ENCODE results near the gene TNFSF8. TPM values are rescaled to one million over a fixed set of nuclear protein-coding genes. Genes with fewer than 3 reads are reported as not detected.

Gene TNFSF8
- total RNA-seq, 1 donor from 2014 or later, result 0.19 TPM

- Mint-ChIP-seq H3K4me3 (no peak overlapping the region), H3K36me3 (no peaks in the 10 kb centered on the region), H3K9me3 (no peaks in the 10 kb centered on the region), H3K27me3 (peaks cover 3% of the 10 kb centered on the region), H3K27ac (no peak overlapping the region), H3K4me1 (ENCODE audit: unreplicated experiment) (peaks cover 7% of the 10 kb centered on the region)
- TF ChIP-seq CTCF (conservative IDR thresholded peaks at IDR 0.05), result no peak
- no peak for DNase-seq (ENCODE audit: extremely low spot score, unreplicated experiment)
Measured at GRCh38 chr9:114936581-114936980, 6.2 kb upstream of the TNFSF8 start.

- Mint-ChIP-seq H3K27me3 (peaks cover 11% of the 10 kb centered on the region), H3K9me3 (no peaks in the 10 kb centered on the region), H3K27ac (no peak overlapping the region), H3K4me3 (no peak overlapping the region), H3K36me3 (no peaks in the 10 kb centered on the region), H3K4me1 (ENCODE audit: unreplicated experiment) (peaks cover 7% of the 10 kb centered on the region)
- no peak for TF ChIP-seq CTCF (conservative IDR thresholded peaks at IDR 0.05)
- no peak for DNase-seq (ENCODE audit: extremely low spot score, unreplicated experiment)
Measured at GRCh38 chr9:114935119-114935518, 4.7 kb upstream of the TNFSF8 start.

GRCh38 chr9:114932502-114932901, 2.1 kb upstream of the TNFSF8 start:
- H3K4me1 Mint-ChIP-seq (ENCODE audit: unreplicated experiment), result no peaks in the 10 kb centered on the region
- H3K36me3 Mint-ChIP-seq, result no peaks in the 10 kb centered on the region
- H3K27me3 Mint-ChIP-seq, result peaks cover 26% of the 10 kb centered on the region

GRCh38 chr9:114931407-114931806, 1.0 kb upstream of the TNFSF8 start:
- H3K9me3 Mint-ChIP-seq, result no peaks in the 10 kb centered on the region
- no peaks in the 10 kb centered on the region for H3K4me1 Mint-ChIP-seq (ENCODE audit: unreplicated experiment)
- no peak for DNase-seq (ENCODE audit: extremely low spot score, unreplicated experiment)
- no peak overlapping the region for H3K4me3 Mint-ChIP-seq
- no peak for TF ChIP-seq CTCF (conservative IDR thresholded peaks at IDR 0.05)
- peaks cover 30% of the 10 kb centered on the region for H3K27me3 Mint-ChIP-seq
- H3K27ac Mint-ChIP-seq, result no peak overlapping the region
- H3K36me3 Mint-ChIP-seq, result no peaks in the 10 kb centered on the region

More at GRCh38 chr9:114932502-114932901, 2.1 kb upstream of the TNFSF8 start:
- Mint-ChIP-seq H3K9me3 (no peaks in the 10 kb centered on the region), H3K4me3 (no peak overlapping the region), H3K27ac (no peak overlapping the region)
- DNase-seq (ENCODE audit: extremely low spot score, unreplicated experiment), result no peak
- no peak for TF ChIP-seq CTCF (conservative IDR thresholded peaks at IDR 0.05)

GRCh38 chr9:114929201-114929600, 1.2 kb downstream of the TNFSF8 start:
- Mint-ChIP-seq H3K36me3 (no peaks in the 10 kb centered on the region), H3K27me3 (peaks cover 42% of the 10 kb centered on the region), H3K4me3 (no peak overlapping the region), H3K27ac (no peak overlapping the region), H3K9me3 (no peaks in the 10 kb centered on the region), H3K4me1 (ENCODE audit: unreplicated experiment) (no peaks in the 10 kb centered on the region)
- no peak for TF ChIP-seq CTCF (conservative IDR thresholded peaks at IDR 0.05)
- DNase-seq (ENCODE audit: extremely low spot score, unreplicated experiment), result no peak

- DNase-seq (ENCODE audit: extremely low spot score, unreplicated experiment), result no peak
- Mint-ChIP-seq H3K4me3 (no peak overlapping the region), H3K27me3 (peaks cover 41% of the 10 kb centered on the region), H3K36me3 (no peaks in the 10 kb centered on the region), H3K27ac (no peak overlapping the region), H3K4me1 (ENCODE audit: unreplicated experiment) (no peaks in the 10 kb centered on the region), H3K9me3 (no peaks in the 10 kb centered on the region)
- TF ChIP-seq CTCF (conservative IDR thresholded peaks at IDR 0.05), result no peak
Measured at GRCh38 chr9:114928671-114929070, 1.7 kb downstream of the TNFSF8 start.
